ENCODE results near the gene DEFB121.
"Not testable (repeated sequence)": the region's sequence is repeated elsewhere in the genome, so short reads cannot be mapped to it uniquely, and the experiment has no call there.

DEFB121 gene, protein sequence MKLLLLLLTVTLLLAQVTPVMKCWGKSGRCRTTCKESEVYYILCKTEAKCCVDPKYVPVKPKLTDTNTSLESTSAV

DNA sequence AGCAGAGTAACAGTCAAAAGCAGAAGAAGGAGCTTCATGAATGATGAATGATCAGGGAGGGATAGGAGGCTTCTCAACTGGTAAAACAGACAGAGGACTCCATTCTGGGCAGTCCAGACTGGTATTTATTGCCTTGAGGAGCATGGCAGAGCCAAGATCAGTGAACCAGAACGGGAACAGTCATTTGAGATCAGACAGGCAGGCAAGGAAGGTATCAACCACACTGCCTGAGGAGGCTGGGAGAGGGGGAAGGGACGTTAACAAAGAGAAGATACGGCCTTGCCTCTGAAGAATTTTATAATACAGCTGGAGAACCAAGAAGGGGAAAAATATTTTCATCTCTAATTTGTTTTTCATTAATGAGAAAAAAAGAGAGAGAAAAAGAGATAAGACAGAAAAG, at the start of gene DEFB121:
Gene DEFB121, minus strand, starts transcription at position 101 of the 400 bp plus-strand sequence. Its CDS starts 63 bp downstream, at position 38.
- no peak within 1 kb of the TSS for H3K27ac ChIP-seq

DNA sequence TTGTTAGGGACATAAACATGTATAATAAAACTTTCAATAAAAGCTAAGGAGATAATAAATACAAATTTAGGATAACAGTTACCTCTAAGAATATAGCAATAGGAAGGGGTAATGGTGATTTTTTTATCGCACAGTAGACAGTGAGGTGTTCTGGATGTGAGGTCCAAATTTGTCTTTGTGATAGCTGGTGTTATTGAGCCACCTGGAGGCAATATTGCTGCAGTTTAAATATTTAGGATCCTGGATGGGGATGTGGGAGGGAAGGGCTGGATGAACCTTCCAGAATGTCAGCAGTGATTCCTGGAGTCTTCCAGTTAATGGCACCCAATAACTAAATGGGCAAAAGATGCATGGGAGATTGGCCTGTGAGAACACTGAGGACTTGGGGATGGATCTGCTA, 48.3 kb upstream of the DEFB121 start:
- H3K27ac ChIP-seq, result no peak overlapping the region
- DNase-seq (ENCODE audit: low read depth, low spot score), result no peak

More for the DNA sequence above, at the start of gene DEFB121:
- no peak for DNase-seq (ENCODE audit: low read depth, low spot score)

DNA sequence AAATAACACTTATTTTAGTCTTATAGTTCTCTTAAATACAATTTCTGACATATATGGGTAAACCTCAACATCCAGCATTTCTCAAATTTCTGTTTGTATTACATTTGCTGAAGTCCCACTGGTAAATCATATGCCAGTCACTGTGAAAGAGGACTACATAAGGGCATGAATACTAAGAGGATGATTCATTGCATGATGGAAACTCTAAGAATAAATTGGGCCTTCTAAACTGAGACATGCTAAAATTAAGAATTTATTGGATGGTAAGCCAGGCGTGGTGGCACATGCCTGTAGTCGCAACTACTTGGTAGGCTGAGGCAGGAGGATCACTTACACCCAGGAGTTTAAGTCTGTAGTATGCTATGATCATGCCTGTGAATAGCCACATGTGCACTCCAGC, 46.6 kb upstream of the DEFB121 start:
- DNase-seq (ENCODE audit: low read depth, low spot score), result no peak
- no peak overlapping the region for H3K27ac ChIP-seq

DNA sequence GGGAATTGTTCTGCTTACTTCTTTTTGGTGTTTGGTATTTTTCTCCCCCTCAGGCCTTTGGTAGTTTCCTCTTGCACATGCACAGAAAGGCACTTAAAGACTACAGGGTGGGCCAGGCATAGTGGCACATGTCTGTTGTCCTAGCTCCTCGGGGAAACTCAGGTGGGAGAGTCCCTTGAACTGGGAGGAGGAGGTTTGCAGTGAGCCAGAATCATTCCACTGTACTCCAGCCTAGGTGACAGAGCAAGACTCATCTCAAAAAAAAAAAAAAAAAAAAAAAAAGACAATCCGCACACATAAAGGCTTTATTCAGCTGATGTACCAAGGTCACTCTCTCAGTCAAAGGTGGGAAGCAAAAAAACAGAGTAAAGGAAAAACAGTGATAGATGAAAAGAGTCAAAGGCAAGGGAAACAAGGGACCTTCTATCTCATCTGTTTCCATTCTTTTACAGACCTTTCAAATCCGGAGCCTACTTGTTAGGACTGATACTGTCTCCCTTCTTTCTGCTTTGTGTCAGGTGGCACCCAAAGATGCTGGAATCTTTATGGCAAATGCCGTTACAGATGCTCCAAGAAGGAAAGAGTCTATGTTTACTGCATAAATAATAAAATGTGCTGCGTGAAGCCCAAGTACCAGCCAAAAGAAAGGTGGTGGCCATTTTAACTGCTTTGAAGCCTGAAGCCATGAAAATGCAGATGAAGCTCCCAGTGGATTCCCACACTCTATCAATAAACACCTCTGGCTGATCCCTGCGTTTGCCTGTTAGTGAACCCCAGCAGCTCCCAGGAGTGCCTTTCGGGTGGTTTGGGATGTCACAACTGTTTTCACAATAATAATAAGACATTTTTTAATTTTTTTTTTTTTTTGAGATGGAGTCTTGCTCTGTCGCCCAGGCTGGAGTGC, 43.7 kb upstream of the DEFB121 start:
- H3K27ac ChIP-seq, result no peak overlapping the region
- DNase-seq (ENCODE audit: low read depth, low spot score), result no peak

DNA sequence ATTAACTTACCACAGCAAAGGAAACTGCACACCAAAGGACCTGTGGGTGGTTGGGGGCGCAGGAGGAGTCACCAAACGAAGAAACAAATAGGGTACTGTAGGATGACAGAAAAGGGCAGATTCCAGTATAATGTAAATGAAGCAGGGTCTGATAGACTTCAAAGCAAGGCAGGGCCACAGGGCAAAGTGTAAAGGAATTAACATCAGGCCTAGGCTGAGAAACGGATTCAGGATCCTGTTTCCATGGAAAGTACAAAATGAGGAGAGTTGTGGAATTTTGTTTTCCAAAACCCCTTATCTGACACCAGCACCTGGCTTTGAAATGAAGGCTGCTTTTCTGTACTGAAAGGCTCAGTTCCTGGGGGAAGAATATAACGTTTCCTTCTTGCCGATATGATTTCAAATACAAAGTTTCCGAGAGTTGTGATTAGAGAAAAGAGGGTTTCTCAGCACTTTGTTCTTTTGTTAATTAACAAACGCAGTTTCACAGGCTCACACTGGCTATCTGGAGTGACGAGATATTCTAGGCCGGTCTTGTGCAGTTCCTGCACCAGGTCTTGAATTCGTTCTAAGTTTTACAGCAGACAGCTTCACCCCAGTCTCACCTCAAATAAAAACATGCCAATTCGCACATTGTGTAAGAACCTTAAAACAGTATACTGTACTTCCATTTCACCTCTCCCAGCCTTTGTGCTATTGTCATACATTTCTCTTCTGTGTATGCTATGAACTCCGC, 40.2 kb upstream of the DEFB121 start:
- DNase-seq (ENCODE audit: low read depth, low spot score), result no peak

DNA sequence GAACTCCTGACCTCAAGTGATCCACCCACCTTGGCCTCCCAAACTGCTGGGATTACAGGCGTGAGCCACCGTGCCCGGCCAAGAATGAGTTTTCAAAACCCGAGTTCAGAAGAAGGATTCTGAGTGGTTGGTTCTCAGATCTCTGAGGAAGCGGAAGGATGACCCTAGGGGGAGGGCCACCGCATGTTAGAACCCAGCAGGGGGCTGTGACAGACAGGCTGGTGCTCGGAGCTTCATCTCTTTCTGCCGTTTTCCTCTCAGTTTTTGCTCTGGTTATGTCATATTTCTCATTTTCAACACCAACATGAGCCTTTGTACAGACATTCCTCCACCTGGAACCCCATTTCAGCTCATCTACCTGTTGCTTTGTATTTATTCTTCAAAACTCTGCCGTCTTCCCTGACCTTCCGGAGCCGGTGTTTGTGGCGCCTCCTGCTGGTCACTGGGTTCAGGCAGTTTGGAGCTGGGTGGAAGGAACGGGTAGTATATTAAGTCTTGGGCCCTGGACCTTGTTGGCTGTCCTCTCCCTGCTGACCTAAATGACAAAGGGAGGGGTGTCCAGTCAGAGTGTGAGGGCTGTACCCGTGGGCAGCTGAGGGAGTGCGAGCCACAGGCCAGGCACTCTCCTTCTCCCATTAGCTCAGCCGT, 34.1 kb upstream of the DEFB121 start, which contains the start of gene DEFB123:
Gene DEFB123, plus strand, starts transcription at position 621 of the 648 bp plus-strand sequence. CDS start 67 bp downstream, outside the sequence.
- no peak within 1 kb of the TSS for H3K27ac ChIP-seq
- DNase-seq (ENCODE audit: low read depth, low spot score), result no peak

More for the DNA sequence above, 40.2 kb upstream of the DEFB121 start:
- no peak overlapping the region for H3K27ac ChIP-seq

DNA sequence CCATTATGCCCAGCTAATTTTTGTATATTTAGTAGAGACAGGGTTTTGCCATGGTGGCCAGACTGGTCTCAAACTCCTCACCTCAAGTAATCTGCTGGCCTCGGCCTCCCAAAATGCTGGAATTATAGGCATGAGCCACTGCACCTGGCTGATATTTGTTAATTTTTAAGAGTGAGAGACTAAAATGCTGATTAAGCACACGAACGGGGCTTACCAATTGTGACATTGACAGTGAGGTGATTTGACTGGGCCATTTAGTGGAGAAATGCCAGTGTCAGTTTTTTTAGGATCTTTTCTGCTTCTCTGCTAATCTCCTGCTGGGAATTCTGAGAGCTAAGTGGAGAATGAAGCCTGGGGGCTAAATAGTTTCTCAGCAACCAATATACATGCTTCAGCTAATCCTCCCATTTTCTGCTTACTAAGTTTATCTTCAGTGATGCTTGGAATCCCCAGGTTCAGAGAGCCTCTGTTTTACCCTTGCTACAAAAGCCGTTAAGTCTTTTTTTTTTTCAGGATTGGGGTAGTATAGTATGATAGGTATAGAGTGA, 24.6 kb upstream of the DEFB121 start:
- DNase-seq (ENCODE audit: low read depth, low spot score), result no peak
- no peak overlapping the region for H3K27ac ChIP-seq

DNA sequence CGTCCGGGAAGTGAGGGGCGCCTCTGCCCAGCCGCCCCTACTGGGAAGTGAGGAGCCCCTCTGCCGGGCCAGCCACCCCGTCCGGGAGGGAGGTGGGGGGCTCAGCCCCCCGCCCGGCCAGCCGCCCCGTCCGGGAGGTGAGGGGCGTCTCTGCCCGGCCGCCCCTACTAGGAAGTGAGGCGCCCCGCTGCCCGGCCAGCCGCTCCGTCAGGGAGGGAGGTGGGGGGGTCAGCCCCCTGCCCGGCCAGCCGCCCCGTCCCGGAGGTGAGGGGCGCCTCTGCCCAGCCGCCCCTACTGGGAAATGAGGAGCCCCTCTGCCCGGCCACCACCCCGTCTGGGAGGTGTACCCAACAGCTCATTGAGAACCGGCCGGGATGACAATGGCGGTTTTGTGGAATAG, 21.6 kb upstream of the DEFB121 start:
- H3K27ac ChIP-seq; DNase-seq (ENCODE audit: low read depth, low spot score): not testable (repeated sequence)

DNA sequence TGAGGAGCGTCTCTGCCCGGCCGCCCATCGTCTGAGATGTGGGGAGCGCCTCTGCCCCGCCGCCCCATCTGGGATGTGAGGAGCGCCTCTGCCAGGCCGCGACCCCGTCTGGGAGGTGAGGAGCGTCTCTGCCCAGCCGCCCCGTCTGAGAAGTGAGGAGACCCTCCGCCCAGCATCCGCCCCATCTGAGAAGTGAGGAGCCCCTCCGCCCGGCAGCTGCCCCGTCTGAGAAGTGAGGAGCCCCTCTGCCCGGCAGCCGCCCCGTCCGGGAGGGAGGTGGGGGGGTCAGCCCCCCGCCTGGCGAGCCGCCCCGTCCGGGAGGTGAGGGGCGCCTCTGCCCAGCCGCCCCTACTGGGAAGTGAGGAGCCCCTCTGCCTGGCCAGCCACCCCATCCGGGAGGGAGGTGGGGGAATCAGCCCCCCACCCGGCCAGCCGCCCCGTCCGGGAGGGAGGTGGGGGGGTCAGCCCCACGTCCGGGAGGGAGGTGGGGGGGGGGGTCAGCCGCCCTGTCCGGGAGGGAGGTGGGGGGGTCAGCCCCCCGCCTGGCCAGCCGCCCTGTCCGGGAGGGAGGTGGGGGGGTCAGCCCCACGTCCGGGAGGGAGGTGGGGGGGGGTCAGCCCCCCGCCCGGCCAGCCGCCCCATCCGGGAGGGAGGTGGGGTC, 21.0 kb upstream of the DEFB121 start:
- H3K27ac ChIP-seq; DNase-seq (ENCODE audit: low read depth, low spot score): not testable (repeated sequence)

DNA sequence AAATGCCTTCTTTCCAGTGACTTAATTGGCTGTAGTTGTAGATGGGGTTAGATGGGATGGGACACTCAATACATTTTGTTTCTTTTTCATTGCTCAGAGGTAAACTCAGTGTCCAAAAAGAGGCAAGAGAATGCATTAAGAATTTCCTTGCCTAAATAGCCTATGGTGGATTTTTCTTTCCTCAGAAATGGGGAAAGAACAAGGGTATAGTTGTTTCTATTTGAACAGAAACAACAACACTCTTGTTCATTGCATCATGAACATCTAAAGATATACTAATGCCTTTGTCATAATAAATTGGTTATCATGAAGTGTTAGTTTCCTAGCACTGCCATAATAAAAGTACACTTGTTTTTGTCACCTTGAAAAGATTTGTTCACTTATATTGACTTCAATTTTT, 19.8 kb upstream of the DEFB121 start:
- H3K27ac ChIP-seq, result no peak overlapping the region
- DNase-seq (ENCODE audit: low read depth, low spot score), result no peak

DNA sequence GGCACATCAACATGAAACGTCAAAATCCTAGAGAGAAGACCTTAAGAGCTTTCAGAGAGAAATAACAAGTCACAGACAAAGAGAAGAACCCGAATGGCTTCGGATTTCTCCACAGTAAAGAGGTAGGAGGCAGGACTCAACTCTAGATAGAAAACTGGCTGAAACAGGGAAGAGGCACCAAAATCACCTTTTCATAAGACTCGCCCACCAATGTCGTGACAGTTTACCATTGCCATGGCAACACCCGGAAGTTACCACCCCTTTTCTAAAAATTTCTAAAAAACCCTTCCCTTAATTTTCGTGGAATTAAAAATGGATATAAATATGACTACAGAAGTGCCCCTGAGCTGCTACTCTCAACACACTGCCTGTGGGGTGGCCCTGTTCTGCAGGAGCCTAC, 12.3 kb upstream of the DEFB121 start:
- DNase-seq (ENCODE audit: low read depth, low spot score), result no peak
- no peak overlapping the region for H3K27ac ChIP-seq

DNA sequence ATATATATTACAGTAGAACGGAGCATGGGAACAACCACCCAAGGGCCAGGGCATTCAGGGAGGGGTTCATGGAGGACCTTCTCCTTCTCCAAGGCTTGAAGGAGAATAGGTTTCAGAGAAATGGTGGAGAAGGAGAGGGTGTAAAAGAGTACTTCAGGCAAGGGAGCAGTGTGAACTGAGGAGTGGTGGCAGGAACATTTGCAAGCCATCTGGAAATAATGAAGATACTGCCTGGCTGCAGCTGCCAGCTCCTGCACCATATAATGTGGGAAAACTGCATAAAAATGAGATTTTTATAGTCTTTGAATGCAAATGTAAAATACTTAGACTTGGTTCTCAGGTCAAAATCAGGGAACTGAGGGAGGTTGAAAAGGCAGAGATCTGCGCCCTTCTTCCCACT, 9.6 kb upstream of the DEFB121 start:
- DNase-seq (ENCODE audit: low read depth, low spot score), result no peak
- no peak overlapping the region for H3K27ac ChIP-seq

DNA sequence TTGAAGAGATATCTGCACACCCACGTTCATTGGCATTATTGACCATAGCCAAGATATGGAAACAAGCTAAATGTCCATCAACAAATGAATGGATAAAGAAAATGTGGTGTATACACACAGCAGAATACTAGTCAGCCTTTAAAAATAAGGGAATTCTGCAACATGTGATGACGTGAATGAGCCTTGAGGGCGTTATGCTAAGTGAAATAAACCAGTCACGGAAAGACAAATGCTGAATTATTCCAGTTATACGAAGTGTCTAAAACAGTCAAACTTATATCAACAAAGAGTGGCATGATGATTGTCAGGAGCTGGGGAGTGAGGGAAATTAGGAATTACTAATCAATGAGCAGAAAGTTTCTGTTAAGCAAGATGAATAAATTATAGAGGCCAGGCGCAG, 8.4 kb upstream of the DEFB121 start:
- no peak for DNase-seq (ENCODE audit: low read depth, low spot score)
- H3K27ac ChIP-seq, result no peak overlapping the region

DNA sequence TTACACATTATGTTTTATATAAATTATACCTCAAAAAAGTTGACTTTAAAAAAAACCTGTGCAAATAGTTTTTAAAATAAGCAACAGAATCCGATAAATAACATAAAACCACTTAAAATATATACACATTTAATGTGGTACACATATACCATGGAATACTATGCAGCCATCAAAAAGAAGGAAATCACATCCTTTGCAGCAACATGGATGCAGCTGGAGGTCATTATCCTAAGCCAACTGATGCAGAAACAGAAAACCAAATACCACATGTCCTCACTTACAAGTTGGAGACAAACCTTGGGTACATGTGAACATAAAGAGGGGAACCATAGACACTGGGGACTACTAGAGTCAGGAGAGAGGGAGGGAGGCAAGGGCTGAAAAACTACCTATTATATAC, 4.0 kb upstream of the DEFB121 start:
- DNase-seq (ENCODE audit: low read depth, low spot score), result no peak
- no peak overlapping the region for H3K27ac ChIP-seq

DNA sequence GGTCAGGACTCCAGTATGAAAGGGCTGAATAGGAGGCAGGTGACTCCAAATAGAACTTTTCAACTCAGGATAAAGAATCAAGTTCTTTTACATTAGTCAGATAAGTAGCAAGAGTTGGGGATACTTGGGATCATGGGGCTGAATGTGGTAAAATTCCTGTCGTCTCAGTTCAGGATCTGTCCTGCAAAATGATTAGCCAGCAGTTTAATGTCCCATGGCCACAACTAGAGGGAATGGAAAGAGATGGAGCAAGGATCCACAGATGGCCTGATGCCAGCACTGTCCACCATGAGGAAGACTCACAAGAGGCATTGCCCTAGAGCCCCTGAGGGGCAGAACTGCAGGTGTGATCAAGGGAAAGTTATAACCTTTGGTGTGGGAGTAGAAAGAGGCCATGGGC, 2.1 kb downstream of the DEFB121 start:
- H3K27ac ChIP-seq, result no peak overlapping the region
- DNase-seq (ENCODE audit: low read depth, low spot score), result no peak

DNA sequence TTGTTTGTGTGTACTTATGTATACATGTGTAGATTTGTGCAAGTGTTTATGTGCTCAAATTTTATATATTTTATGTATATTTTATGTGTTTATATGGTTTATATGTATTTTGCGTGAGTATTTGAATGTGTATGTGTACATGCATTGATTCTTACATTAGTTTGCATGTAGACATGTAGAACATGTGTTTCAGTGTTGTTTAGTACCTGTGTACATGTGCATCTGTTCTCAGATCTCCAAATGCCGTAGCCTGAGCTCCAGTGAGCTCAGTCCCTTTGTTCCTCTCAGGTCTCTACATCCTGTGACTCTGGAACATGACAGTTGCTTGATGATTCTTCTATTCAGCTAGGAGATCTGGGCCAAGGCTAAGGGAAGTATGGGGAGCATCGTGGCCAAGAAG, 11.1 kb downstream of the DEFB121 start:
- H3K27ac ChIP-seq, result no peak overlapping the region
- no peak for DNase-seq (ENCODE audit: low read depth, low spot score)

DNA sequence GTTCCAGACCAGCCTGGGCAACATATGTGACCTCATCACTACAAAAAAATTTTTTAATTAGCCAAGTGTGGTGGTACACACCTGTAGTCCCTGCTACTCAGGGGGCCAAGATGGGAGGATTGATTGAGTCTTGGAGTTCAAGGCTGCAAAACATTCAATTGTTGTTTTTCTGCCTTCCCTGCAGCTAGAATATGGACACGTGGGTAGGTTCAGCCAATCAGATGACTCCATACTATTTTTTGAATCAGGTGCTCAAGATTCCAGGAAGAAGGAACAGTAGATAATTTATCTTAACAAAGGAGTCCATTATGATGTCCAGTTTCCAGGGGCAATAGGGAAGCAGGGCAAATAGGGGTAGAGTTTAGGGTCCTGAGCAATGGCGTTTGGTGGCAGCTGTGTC, 13.2 kb downstream of the DEFB121 start:
- no peak for DNase-seq (ENCODE audit: low read depth, low spot score)
- no peak overlapping the region for H3K27ac ChIP-seq

DNA sequence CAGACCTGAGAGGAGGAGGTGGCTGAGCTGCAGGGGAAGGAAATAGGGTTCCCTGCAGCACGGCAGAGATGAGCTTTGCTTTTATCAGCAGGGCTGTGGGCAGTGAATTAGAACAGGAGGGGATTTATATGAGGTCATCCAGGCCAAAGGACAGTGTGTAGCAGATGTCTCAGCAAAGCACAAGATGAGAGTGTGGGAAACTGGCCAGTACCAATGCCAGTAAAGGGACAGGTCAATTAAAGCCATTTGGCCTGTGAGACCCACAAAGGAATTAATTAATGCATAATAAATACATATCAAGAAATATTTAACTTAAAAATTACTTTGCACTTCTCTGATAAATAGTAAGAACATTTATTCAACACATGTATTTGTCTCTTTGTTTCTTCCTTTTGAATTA, 15.5 kb downstream of the DEFB121 start, which contains the start of gene DEFB119:
Gene DEFB119, minus strand, starts transcription at position 101 of the 400 bp plus-strand sequence. CDS start 107 bp downstream, outside the sequence.
- H3K27ac ChIP-seq, result no peak within 1 kb of the TSS
- DNase-seq (ENCODE audit: low read depth, low spot score), result no peak

DNA sequence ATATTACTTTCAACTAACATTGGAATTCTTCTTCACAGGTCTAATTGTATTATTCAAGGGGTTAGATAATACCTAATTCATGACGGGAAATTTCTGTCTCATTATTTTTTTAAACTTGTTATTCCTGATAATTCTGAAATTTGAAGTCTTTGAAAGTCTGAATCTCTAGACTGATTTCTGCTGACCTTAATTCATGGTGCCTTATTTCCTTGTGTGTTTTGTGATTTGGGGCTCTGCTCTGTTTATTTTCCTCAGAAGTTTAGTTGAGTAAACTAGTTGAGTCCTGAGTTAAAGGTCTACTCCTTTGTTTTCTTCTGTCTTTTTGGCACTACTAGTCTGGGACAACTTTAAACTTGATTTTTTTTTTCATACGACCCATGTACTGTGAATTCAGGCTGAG, 31.7 kb downstream of the DEFB121 start:
- no peak for DNase-seq (ENCODE audit: low read depth, low spot score)
- no peak overlapping the region for H3K27ac ChIP-seq

DNA sequence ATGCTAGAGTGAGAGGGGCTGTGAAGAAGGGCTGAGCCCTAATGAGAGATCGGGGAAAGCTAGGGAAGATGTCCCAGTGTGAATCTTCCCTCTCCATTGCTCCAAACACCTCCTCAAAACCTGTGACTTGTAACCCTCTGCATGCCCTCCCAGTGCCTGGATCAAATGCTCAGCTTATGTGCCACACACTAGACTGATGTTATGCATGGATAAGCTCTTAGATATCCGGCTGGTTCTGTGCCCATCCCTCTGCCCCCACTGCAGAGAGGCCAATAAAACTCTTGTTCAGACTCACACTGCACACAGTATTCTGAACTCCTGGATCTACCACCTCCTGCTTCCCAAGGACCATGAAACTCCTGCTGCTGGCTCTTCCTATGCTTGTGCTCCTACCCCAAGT, 37.7 kb downstream of the DEFB121 start, which contains the start of gene DEFB118:
Gene DEFB118, plus strand, starts transcription at position 301 of the 400 bp plus-strand sequence. Its CDS starts 50 bp downstream, at position 351.
- no peak within 1 kb of the TSS for H3K27ac ChIP-seq
- no peak for DNase-seq (ENCODE audit: low read depth, low spot score)
